K562 (cell line): ENCODE data around the gene HLCS. TPM values are rescaled to one million over a fixed set of nuclear protein-coding genes. Genes with fewer than 3 reads are reported as not detected.
A peak's percentile ranks its signal among the peaks of the same experiment; 100 is the strongest.

Experiments
- ARNT ChIP-seq, 2 experiments: fragments of 450-650 bp; IDR thresholded peaks; 2 replicates each; pipeline ENCODE4 v1.6.1; 2016; ENCODE audit warnings: mild to moderate bottlenecking in 1 of 2
- COPS2 ChIP-seq: fragments of 450-650 bp; conservative IDR thresholded peaks from 2 replicates; pipeline ENCODE4 v1.6.1; 2016; ENCODE audit warnings: mild to moderate bottlenecking, moderate library complexity
- ETS2 ChIP-seq: IDR thresholded peaks from 2 replicates; pipeline ENCODE4 v1.6.1; 2016; ENCODE audit warnings: borderline replicate concordance, missing genetic modification characterization, mild to moderate bottlenecking, moderate library complexity, missing compliant biosample characterization; ENCODE audit not compliant: poor library complexity, severe bottlenecking
- GABPA ChIP-seq: fragments of 200-800 bp; sonication (Bioruptor generic); conservative IDR thresholded peaks from 2 replicates; pipeline ENCODE4 v1.6.1; 2016; ENCODE audit warnings: low read depth, missing genetic modification characterization, missing compliant biosample characterization
- GTF2A2 ChIP-seq: IDR thresholded peaks from 2 replicates; pipeline ENCODE4 v1.6.1; 2016; ENCODE audit warnings: mild to moderate bottlenecking, missing genetic modification characterization, missing compliant biosample characterization
- HMG20A ChIP-seq: fragments of 450-650 bp; formaldehyde crosslinking; conservative IDR thresholded peaks from 2 replicates; pipeline ENCODE4 v1.4.0; 2020; ENCODE audit warnings: mild to moderate bottlenecking, mixed read lengths
- HMGN3 ChIP-seq: IDR thresholded peaks from 2 replicates; pipeline ENCODE4 v1.6.1; 2011; ENCODE audit warnings: borderline replicate concordance, low read depth, mild to moderate bottlenecking, mixed read lengths, low read length; ENCODE audit not compliant: insufficient read length; ENCODE audit errors: extremely low read depth
- MTA3 ChIP-seq: fragments of 450-650 bp; formaldehyde crosslinking; IDR thresholded peaks from 2 replicates; pipeline ENCODE4 v1.6.1; 2017; ENCODE audit warnings: mild to moderate bottlenecking, borderline replicate concordance
- NR1H2 ChIP-seq: sonication (generic); formaldehyde crosslinking; IDR thresholded peaks from 2 replicates; pipeline ENCODE4 v1.4.0; 2020; ENCODE audit warnings: mild to moderate bottlenecking, missing genetic modification reagents
- NR2C1 ChIP-seq, 2 experiments: fragments of 450-650 bp; IDR thresholded peaks; 2 replicates each; pipeline ENCODE4 v1.6.1; 2017; ENCODE audit warnings: mild to moderate bottlenecking in 2 of 2, antibody characterized with exemption in 1 of 2, inconsistent platforms in 1 of 2, missing compliant biosample characterization in 1 of 2, missing genetic modification characterization in 1 of 2
- OTX1 ChIP-seq: fragments of 450-650 bp; formaldehyde crosslinking; IDR thresholded peaks from 2 replicates; pipeline ENCODE4 v1.4.0; 2022; ENCODE audit warnings: mild to moderate bottlenecking
- PRMT5 ChIP-seq: sonication (generic); formaldehyde crosslinking; IDR thresholded peaks from 2 replicates; pipeline ENCODE4 v1.5.0; 2020; ENCODE audit warnings: missing genetic modification reagents
- RBM34 ChIP-seq: fragments of 200-400 bp; formaldehyde crosslinking; IDR thresholded peaks from 2 replicates; pipeline ENCODE4 v1.6.1; 2018; ENCODE audit warnings: low read length, borderline replicate concordance; ENCODE audit not compliant: insufficient read depth
- ZNF347 ChIP-seq: fragments of 450-650 bp; formaldehyde crosslinking; IDR thresholded peaks from 2 replicates; pipeline ENCODE4 v1.4.0; 2020; ENCODE audit warnings: low read depth, mild to moderate bottlenecking, moderate library complexity
- ZNF57 ChIP-seq: fragments of 450-650 bp; formaldehyde crosslinking; IDR thresholded peaks from 2 replicates; pipeline ENCODE4 v1.4.0; 2020; ENCODE audit warnings: mild to moderate bottlenecking, moderate library complexity
- ZNF583 ChIP-seq: fragments of 250-450 bp; sonication (Bioruptor Pico); IDR thresholded peaks from 2 replicates; pipeline ENCODE4 v1.4.0; 2020
- polyA plus RNA-seq, 8 experiments: library from polyadenylated mRNA; depleted of rRNA in 4 of 8; stranded (reverse) in 5 of 8; unstranded in 3 of 8; fragments of >200 nt; fragmentation: Nextera tagmentation in 2 of 8; fragmentation: Illumina TruSeq in 1 of 8; extraction: Ambion mirVana in 2 of 8; extraction: Trizol in 1 of 8; gene quantifications; 2 replicates each; pipeline versions ENCODE4 v1.2.1 to v1.2.3, GENCODE V29; 2011 to 2014; ENCODE audit warnings: inconsistent platforms in 1 of 8, missing spikeins in 1 of 8
- total RNA-seq, 7 experiments: library from RNA; depleted of rRNA in 6 of 7; stranded (reverse); fragments of >200 nt in 6 of 7; fragmentation: Illumina TruSeq in 2 of 7; extraction: Trizol in 2 of 7; gene quantifications; 2 replicates each; pipeline versions ENCODE4 v1.2.1 to v1.2.3, GENCODE V29; 2011 to 2021; ENCODE audit warnings: low replicate concordance in 1 of 7

HLCS gene
- total and polyA plus RNA-seq, 9 of the 15 experiments (the other 6 are each of a cell fraction or from before 2014, with no cell fraction given) = 3.0 to 21.5 (median 17.1) TPM

GRCh38 chr21:36990508-36991205, 24.2 kb upstream of the HLCS start (continued):
- TF ChIP-seq HMG20A (CRISPR knock-in tag) = no peak
- no peak for TF ChIP-seq GABPA (tag)
- no peak for TF ChIP-seq RBM34
- TF ChIP-seq OTX1 (CRISPR knock-in tag) = 0 out of 2 replicates have a peak, but pooled peaks have one; percentile 11
- TF ChIP-seq ZNF583 (CRISPR knock-in tag) = no peak
- no peak for TF ChIP-seq MTA3
- no peak for TF ChIP-seq ARNT (IDR thresholded peaks at IDR 0.05)
- no peak for TF ChIP-seq NR2C1 (IDR thresholded peaks at IDR 0.05)
- TF ChIP-seq NR2C1 (tag; IDR thresholded peaks at IDR 0.05) = peak; percentile 8; the same call in 1 of the 2 replicates
- TF ChIP-seq ZNF57 (CRISPR knock-in tag) = no peak
- TF ChIP-seq HMGN3 = no peak
- TF ChIP-seq ETS2 (tag) = no peak
- TF ChIP-seq ZNF347 = 0 out of 2 replicates have a peak, but pooled peaks have one; percentile 46
- no peak; the same call in 1 of the 2 replicates for TF ChIP-seq NR1H2 (CRISPR knock-in tag)
- 0 out of 2 replicates have a peak, but pooled peaks have one; percentile 56 for TF ChIP-seq GTF2A2 (tag)
- TF ChIP-seq COPS2 = no peak
- TF ChIP-seq PRMT5 (CRISPR knock-in tag) = no peak
